Hepatocyte (in vitro differentiated cells): Measurements from ENCODE around the gene ATAD1. TPM values are rescaled to one million over a fixed set of nuclear protein-coding genes. Genes with fewer than 3 reads are reported as not detected.
"Not testable (repeated sequence)": the region's sequence is repeated elsewhere in the genome, so short reads cannot be mapped to it uniquely, and the experiment has no call there.

Experiments
- DNase-seq: peaks from one replicate; pipeline ENCODE4 v3.0.0-alpha.2; 2016; ENCODE audit warnings: low spot score
- H2AFZ ChIP-seq: fragments of 200-600 bp; sonication (generic); 2 replicates; pipeline ENCODE4 v1.6.0; 2016; ENCODE audit warnings: antibody characterized with exemption, mild to moderate bottlenecking
- H3K27ac ChIP-seq: fragments of 200-600 bp; sonication (generic); 2 replicates; pipeline ENCODE4 v1.5.1; 2016; ENCODE audit warnings: mild to moderate bottlenecking
- H3K27me3 ChIP-seq: fragments of 200-600 bp; sonication (generic); 2 replicates; pipeline ENCODE4 v1.6.1; 2016
- H3K36me3 ChIP-seq: fragments of 200-600 bp; sonication (generic); replicated peaks from 2 replicates; pipeline ENCODE4 v1.5.1; 2016; ENCODE audit warnings: low read depth; ENCODE audit not compliant: insufficient read depth
- H3K4me1 ChIP-seq: fragments of 200-600 bp; sonication (generic); 2 replicates; pipeline ENCODE4 v1.5.1; 2016; ENCODE audit warnings: mild to moderate bottlenecking, moderate library complexity; ENCODE audit not compliant: insufficient read depth
- H3K4me2 ChIP-seq: fragments of 200-600 bp; sonication (generic); 2 replicates; pipeline ENCODE4 v1.6.0; 2016
- H3K4me3 ChIP-seq: fragments of 200-600 bp; sonication (generic); 2 replicates; pipeline ENCODE4 v1.5.1; 2016; ENCODE audit warnings: mild to moderate bottlenecking
- H3K79me2 ChIP-seq: fragments of 200-600 bp; sonication (generic); 2 replicates; pipeline ENCODE4 v1.6.0; 2017; ENCODE audit warnings: mild to moderate bottlenecking
- H3K9me2 ChIP-seq: fragments of 200-600 bp; sonication (generic); replicated peaks from 2 replicates; pipeline ENCODE4 v1.6.0; 2017; ENCODE audit warnings: mild to moderate bottlenecking; ENCODE audit not compliant: insufficient read depth
- H3K9me3 ChIP-seq: fragments of 200-600 bp; sonication (generic); 2 replicates; pipeline ENCODE4 v1.5.1; 2016; ENCODE audit warnings: low read depth, mild to moderate bottlenecking
- H4K20me1 ChIP-seq: fragments of 200-600 bp; sonication (generic); 2 replicates; pipeline ENCODE4 v1.6.0; 2016; ENCODE audit warnings: mild to moderate bottlenecking; ENCODE audit not compliant: insufficient read depth, poor library complexity, severe bottlenecking
- EZH2 ChIP-seq: fragments of 200-600 bp; sonication (generic); IDR thresholded peaks from 2 replicates; pipeline ENCODE4 v1.6.1; 2016; ENCODE audit warnings: antibody characterized with exemption, mild to moderate bottlenecking, borderline replicate concordance
- EZH2phosphoT487 ChIP-seq: fragments of 200-600 bp; sonication (generic); IDR thresholded peaks from one replicate; pipeline ENCODE4 v1.6.1; 2018; ENCODE audit warnings: antibody characterized with exemption, mild to moderate bottlenecking, low read depth, moderate library complexity; ENCODE audit not compliant: unreplicated experiment, severe bottlenecking
- WGBS: methylation state at CpG from one replicate; pipeline ENCODE4 v1.1.6; 2016; ENCODE audit warnings: low lambda C conversion rate; ENCODE audit errors: missing lambda C conversion rate; 5-methylcytosine and 5-hydroxymethylcytosine counted together
- polyA plus RNA-seq: library from polyadenylated mRNA; unstranded; fragments of >200 nt; fragmentation: Nextera tagmentation; extraction: Ambion mirVana; gene quantifications from 2 replicates; pipeline ENCODE4 v1.2.1, GENCODE V29; 2016
- total RNA-seq: library from RNA; depleted of rRNA; stranded (reverse); fragments of >200 nt; gene quantifications from 2 replicates; pipeline ENCODE4 v1.2.3, GENCODE V29; 2014
- TF ChIP-seq, protein P1 (sequence below): fragments of 200-600 bp; sonication (generic); IDR thresholded peaks from 2 replicates; pipeline ENCODE4 v1.5.1; 2016; ENCODE audit warnings: antibody characterized with exemption, mild to moderate bottlenecking; ENCODE audit not compliant: poor library complexity

The ATAD1 gene
- total and polyA plus RNA-seq, 2 experiments from 2014 or later, result 33.4 to 50.7 TPM

- no peaks in the 10 kb centered on the region for H3K27me3 ChIP-seq
- no peak overlapping the region for H3K27ac ChIP-seq
- no peaks in the 10 kb centered on the region for H4K20me1 ChIP-seq
- TF ChIP-seq EZH2, result no peak
- TF ChIP-seq, protein P1, sequence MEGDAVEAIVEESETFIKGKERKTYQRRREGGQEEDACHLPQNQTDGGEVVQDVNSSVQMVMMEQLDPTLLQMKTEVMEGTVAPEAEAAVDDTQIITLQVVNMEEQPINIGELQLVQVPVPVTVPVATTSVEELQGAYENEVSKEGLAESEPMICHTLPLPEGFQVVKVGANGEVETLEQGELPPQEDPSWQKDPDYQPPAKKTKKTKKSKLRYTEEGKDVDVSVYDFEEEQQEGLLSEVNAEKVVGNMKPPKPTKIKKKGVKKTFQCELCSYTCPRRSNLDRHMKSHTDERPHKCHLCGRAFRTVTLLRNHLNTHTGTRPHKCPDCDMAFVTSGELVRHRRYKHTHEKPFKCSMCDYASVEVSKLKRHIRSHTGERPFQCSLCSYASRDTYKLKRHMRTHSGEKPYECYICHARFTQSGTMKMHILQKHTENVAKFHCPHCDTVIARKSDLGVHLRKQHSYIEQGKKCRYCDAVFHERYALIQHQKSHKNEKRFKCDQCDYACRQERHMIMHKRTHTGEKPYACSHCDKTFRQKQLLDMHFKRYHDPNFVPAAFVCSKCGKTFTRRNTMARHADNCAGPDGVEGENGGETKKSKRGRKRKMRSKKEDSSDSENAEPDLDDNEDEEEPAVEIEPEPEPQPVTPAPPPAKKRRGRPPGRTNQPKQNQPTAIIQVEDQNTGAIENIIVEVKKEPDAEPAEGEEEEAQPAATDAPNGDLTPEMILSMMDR, result no peak
- no peak for TF ChIP-seq EZH2phosphoT487
- WGBS, result 100% methylated on average over 2 of the region's 2 CpGs
- peaks cover 13% of the 10 kb centered on the region for H3K9me3 ChIP-seq
- H3K4me2 ChIP-seq, result no peak overlapping the region
- no peaks in the 10 kb centered on the region for H3K36me3 ChIP-seq
- peaks cover 82% of the 10 kb centered on the region for H3K79me2 ChIP-seq
- DNase-seq, result no peak
- H3K4me3 ChIP-seq, result no peak overlapping the region
- no peaks in the 10 kb centered on the region for H3K4me1 ChIP-seq
- no peak overlapping the region for H2AFZ ChIP-seq
- peaks cover 5% of the 10 kb centered on the region for H3K9me2 ChIP-seq
Measured at GRCh38 chr10:87804939-87805569, 13.0 kb downstream of the ATAD1 start.

DNA sequence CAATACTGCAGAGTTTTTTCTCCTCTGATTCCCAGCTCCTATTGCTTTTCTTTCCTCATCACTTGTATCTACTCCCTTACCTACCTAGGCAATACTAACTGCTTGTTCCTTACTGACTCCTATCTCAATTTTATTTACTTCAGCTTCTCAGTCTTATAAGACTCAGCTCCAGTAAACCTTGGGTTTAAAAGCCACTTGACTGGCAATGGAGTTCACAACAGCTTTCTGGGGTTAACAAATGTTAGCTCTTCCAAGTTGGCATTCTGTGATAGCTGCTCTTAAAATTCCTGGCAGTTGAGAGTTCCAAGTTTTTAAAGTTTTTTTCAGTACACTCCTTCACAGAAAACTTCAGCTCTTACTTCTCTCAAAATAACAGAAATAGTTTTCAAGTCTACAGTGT, 14.2 kb downstream of the ATAD1 start:
- Histone ChIP-seq H3K27me3 (no peaks in the 10 kb centered on the region), H3K9me2 (peaks cover 5% of the 10 kb centered on the region), H2AFZ (no peak overlapping the region), H3K9me3 (peaks cover 13% of the 10 kb centered on the region), H4K20me1 (no peaks in the 10 kb centered on the region), H3K27ac (no peak overlapping the region), H3K36me3 (no peaks in the 10 kb centered on the region), H3K4me2 (no peak overlapping the region), H3K4me1 (no peaks in the 10 kb centered on the region), H3K79me2 (peaks cover 82% of the 10 kb centered on the region), H3K4me3 (no peak overlapping the region)
- no peak for DNase-seq
- TF ChIP-seq EZH2, result no peak
- no peak for TF ChIP-seq EZH2phosphoT487
- TF ChIP-seq, protein P1, result no peak

- Histone ChIP-seq H3K27me3 (no peaks in the 10 kb centered on the region), H3K79me2 (peaks cover 80% of the 10 kb centered on the region), H4K20me1 (no peaks in the 10 kb centered on the region), H3K9me3 (peaks cover 13% of the 10 kb centered on the region), H3K4me2 (no peak overlapping the region), H2AFZ (no peak overlapping the region), H3K4me3 (no peak overlapping the region), H3K36me3 (no peaks in the 10 kb centered on the region), H3K4me1 (no peaks in the 10 kb centered on the region), H3K27ac (no peak overlapping the region), H3K9me2 (peaks cover 5% of the 10 kb centered on the region)
- no peak for DNase-seq
- 96% methylated on average over 4 of the region's 4 CpGs for WGBS
- no peak for TF ChIP-seq EZH2
- no peak for TF ChIP-seq EZH2phosphoT487
- TF ChIP-seq, protein P1, result no peak
Measured at GRCh38 chr10:87803328-87803727, 14.7 kb downstream of the ATAD1 start.

GRCh38 chr10:87801813-87802435, 16.1 kb downstream of the ATAD1 start:
- not testable (repeated sequence) for H3K4me3 ChIP-seq, H3K27ac ChIP-seq, H3K4me2 ChIP-seq, H3K36me3 ChIP-seq, H3K27me3 ChIP-seq, H3K9me2 ChIP-seq, H2AFZ ChIP-seq, DNase-seq, H4K20me1 ChIP-seq, H3K4me1 ChIP-seq
- 92% methylated on average over 1 of the region's 1 CpG for WGBS
- peaks cover 70% of the 10 kb centered on the region for H3K79me2 ChIP-seq
- H3K9me3 ChIP-seq, result peaks cover 13% of the 10 kb centered on the region
